ENCODE results near the gene NF1.

GRCh38 chr17:31195305-31195704 is 100.5 kb downstream of the NF1 start:
- no peak for TF ChIP-seq CTCF (IDR thresholded peaks at IDR 0.05)
- TF ChIP-seq POLR2A (IDR thresholded peaks at IDR 0.05): no peak

Measured in sigmoid colon (tissue), 3 donors.